GM23248 (cell line): ENCODE results near the gene MYO1E. TPM values are rescaled to one million over a fixed set of nuclear protein-coding genes. Genes with fewer than 3 reads are reported as not detected.

ENCODE experiments used
- DNase-seq: peaks from one replicate; pipeline ENCODE4 v3.0.0-alpha.2; 2015
- H2AFZ ChIP-seq: fragments of 200-600 bp; sonication (generic); 2 replicates; pipeline ENCODE4 v1.6.1; 2016; ENCODE audit warnings: antibody characterized with exemption
- H3F3A ChIP-seq: fragments of 200-600 bp; sonication (generic); 2 replicates; pipeline ENCODE4 v1.6.1; 2016; ENCODE audit warnings: mild to moderate bottlenecking, antibody characterized with exemption, mixed run types; ENCODE audit not compliant: insufficient read depth
- H3K27ac ChIP-seq: fragments of 200-600 bp; sonication (generic); 2 replicates; pipeline ENCODE4 v1.5.1; 2016; ENCODE audit warnings: mild to moderate bottlenecking
- H3K27me3 ChIP-seq: fragments of 200-600 bp; sonication (generic); replicated peaks from 2 replicates; pipeline ENCODE4 v1.6.1; 2016; ENCODE audit warnings: mild to moderate bottlenecking; ENCODE audit not compliant: insufficient read depth
- H3K36me3 ChIP-seq: fragments of 200-600 bp; sonication (generic); 2 replicates; pipeline ENCODE4 v1.6.1; 2016; ENCODE audit warnings: low read depth, mild to moderate bottlenecking
- H3K4me1 ChIP-seq: fragments of 200-600 bp; sonication (generic); 2 replicates; pipeline ENCODE4 v1.6.1; 2016; ENCODE audit warnings: mild to moderate bottlenecking; ENCODE audit not compliant: insufficient read depth
- H3K4me2 ChIP-seq: fragments of 200-600 bp; sonication (generic); one replicate; pipeline ENCODE4 v1.6.1; 2016; ENCODE audit warnings: mild to moderate bottlenecking; ENCODE audit not compliant: unreplicated experiment
- H3K4me3 ChIP-seq: fragments of 200-600 bp; sonication (generic); 2 replicates; pipeline ENCODE4 v1.5.1; 2016; ENCODE audit warnings: mild to moderate bottlenecking
- H3K79me2 ChIP-seq: fragments of 200-600 bp; sonication (generic); 2 replicates; pipeline ENCODE4 v1.6.1; 2016; ENCODE audit warnings: mild to moderate bottlenecking; ENCODE audit not compliant: insufficient read depth
- H3K9ac ChIP-seq: fragments of 200-600 bp; sonication (generic); 2 replicates; pipeline ENCODE4 v1.6.1; 2016; ENCODE audit warnings: mild to moderate bottlenecking
- H3K9me2 ChIP-seq: fragments of 200-600 bp; sonication (generic); 2 replicates; pipeline ENCODE4 v1.6.1; 2016; ENCODE audit warnings: mixed run types, mild to moderate bottlenecking, moderate library complexity; ENCODE audit not compliant: insufficient read depth
- H3K9me3 ChIP-seq: fragments of 200-600 bp; sonication (generic); one replicate; pipeline ENCODE4 v1.6.1; 2017; ENCODE audit warnings: low read depth
- H4K20me1 ChIP-seq: fragments of 200-600 bp; sonication (generic); 2 replicates; pipeline ENCODE4 v1.6.0; 2016; ENCODE audit not compliant: insufficient read depth
- EZH2 ChIP-seq: fragments of 200-600 bp; sonication (generic); IDR thresholded peaks from 2 replicates; pipeline ENCODE4 v1.6.1; 2018; ENCODE audit warnings: antibody characterized with exemption, mild to moderate bottlenecking; ENCODE audit not compliant: insufficient read depth, poor library complexity, severe bottlenecking
- EZH2phosphoT487 ChIP-seq: fragments of 200-600 bp; sonication (generic); IDR thresholded peaks from 2 replicates; pipeline ENCODE4 v1.6.1; 2018; ENCODE audit warnings: antibody characterized with exemption, moderate library complexity, mild to moderate bottlenecking, low read depth; ENCODE audit not compliant: insufficient read depth
- whole genome bisulfite sequencing, 2 experiments: methylation state at CpG; one replicate each; pipeline ENCODE4 v1.1.6; 2015 to 2017; ENCODE audit warnings: low lambda C conversion rate in 2 of 2, low coverage in 1 of 2; ENCODE audit errors: missing lambda C conversion rate in 2 of 2; 5-methylcytosine and 5-hydroxymethylcytosine counted together
- in situ Hi-C: fragments of 300-500 bp; cut with MboI; formaldehyde crosslinking; loops from 2 replicates; pipeline ENCODE4 v1.15.0; 2020
- polyA plus RNA-seq: library from polyadenylated mRNA; unstranded; fragments of >200 nt; fragmentation: Nextera tagmentation; extraction: Ambion mirVana; gene quantifications from 2 replicates; pipeline ENCODE4 v1.2.1, GENCODE V29; 2016
- total RNA-seq: library from RNA; depleted of rRNA; stranded (reverse); fragments of >200 nt; shearing (Covaris generic); gene quantifications from 2 replicates; pipeline ENCODE4 v1.2.3, GENCODE V29; 2014

MYO1E gene
- total and polyA plus RNA-seq, 2 experiments from 2014 or later: 155 to 190 TPM

- WGBS, 2 experiments: 91% methylated on average over 11 of the region's 11 CpGs
- in situ Hi-C loops: no loop called here
- Histone ChIP-seq H3K4me2 (no peak overlapping the region), H3K9ac (no peak overlapping the region), H3K79me2 (peaks cover 87% of the 10 kb centered on the region), H3F3A (peaks cover 37% of the 10 kb centered on the region), H3K9me3 (no peaks in the 10 kb centered on the region), H3K27me3 (no peaks in the 10 kb centered on the region), H2AFZ (no peak overlapping the region), H3K36me3 (no peaks in the 10 kb centered on the region), H4K20me1 (no peaks in the 10 kb centered on the region), H3K4me3 (no peak overlapping the region), H3K4me1 (peaks cover 32% of the 10 kb centered on the region), H3K9me2 (no peaks in the 10 kb centered on the region), H3K27ac (no peak overlapping the region)
- DNase-seq: no peak
- TF ChIP-seq EZH2phosphoT487: no peak
- no peak for TF ChIP-seq EZH2
These were observed 82.1 kb downstream of the MYO1E start for GRCh38 chr15:59290295-59291212.

- TF ChIP-seq EZH2phosphoT487 (no peak), EZH2 (no peak)
- Histone ChIP-seq H3K4me3 (no peak overlapping the region), H3F3A (peaks cover 28% of the 10 kb centered on the region), H3K36me3 (no peaks in the 10 kb centered on the region), H2AFZ (no peak overlapping the region), H3K9ac (no peak overlapping the region), H3K9me3 (no peaks in the 10 kb centered on the region), H3K27ac (no peak overlapping the region), H3K79me2 (peaks cover 97% of the 10 kb centered on the region), H3K4me2 (no peak overlapping the region), H3K4me1 (peaks cover 23% of the 10 kb centered on the region), H3K9me2 (no peaks in the 10 kb centered on the region), H3K27me3 (no peaks in the 10 kb centered on the region), H4K20me1 (no peaks in the 10 kb centered on the region)
- in situ Hi-C loops: no loop called here
- no peak for DNase-seq
These were observed 83.1 kb downstream of the MYO1E start for GRCh38 chr15:59289574-59289973.

- no peaks in the 10 kb centered on the region for H4K20me1 ChIP-seq
- H3K79me2 ChIP-seq: peaks cover 98% of the 10 kb centered on the region
- in situ Hi-C loops: no loop called here
These were observed 88.8 kb downstream of the MYO1E start for GRCh38 chr15:59283717-59284391.

GRCh38 chr15:59282515-59283337 is 89.9 kb downstream of the MYO1E start:
- no peak overlapping the region for H3K4me3 ChIP-seq
- 92% methylated on average over 14 of the region's 14 CpGs for WGBS, 2 experiments

More at GRCh38 chr15:59283717-59284391, 88.8 kb downstream of the MYO1E start:
- Histone ChIP-seq H3K4me3 (no peak overlapping the region), H3K4me2 (no peak overlapping the region), H3K27ac (no peak overlapping the region), H3K9me3 (no peaks in the 10 kb centered on the region), H3K9ac (no peak overlapping the region), H3K36me3 (no peaks in the 10 kb centered on the region), H2AFZ (no peak overlapping the region), H3K4me1 (peaks cover 4% of the 10 kb centered on the region; the same call in 1 of the 2 replicates), H3K27me3 (no peaks in the 10 kb centered on the region), H3K9me2 (no peaks in the 10 kb centered on the region), H3F3A (no peaks in the 10 kb centered on the region)
- 94 to 97% methylated on average over 7 of the region's 7 CpGs for WGBS, 2 experiments
- no peak for DNase-seq
- TF ChIP-seq EZH2 (no peak), EZH2phosphoT487 (no peak)

More at GRCh38 chr15:59282515-59283337, 89.9 kb downstream of the MYO1E start:
- H3K9ac ChIP-seq: no peak overlapping the region
- no peak overlapping the region for H2AFZ ChIP-seq
- peaks cover 98% of the 10 kb centered on the region for H3K79me2 ChIP-seq
- TF ChIP-seq EZH2 (no peak), EZH2phosphoT487 (no peak)
- no peaks in the 10 kb centered on the region for H3K9me3 ChIP-seq
- H3K9me2 ChIP-seq: no peaks in the 10 kb centered on the region
- no peaks in the 10 kb centered on the region for H3F3A ChIP-seq
- DNase-seq: no peak
- peaks cover 4% of the 10 kb centered on the region; the same call in 1 of the 2 replicates for H3K4me1 ChIP-seq
- no peaks in the 10 kb centered on the region for H3K27me3 ChIP-seq
- in situ Hi-C loops: no loop called here
- no peak overlapping the region for H3K4me2 ChIP-seq
- H3K36me3 ChIP-seq: no peaks in the 10 kb centered on the region
- no peak overlapping the region for H3K27ac ChIP-seq
- no peaks in the 10 kb centered on the region for H4K20me1 ChIP-seq
